ENCODE data around the gene KRTAP10-12. TPM values are rescaled to one million over a fixed set of nuclear protein-coding genes. Genes with fewer than 3 reads are reported as not detected.

Gene KRTAP10-12
- total RNA-seq, 1 experiment from 2014 or later: not detected

DNA sequence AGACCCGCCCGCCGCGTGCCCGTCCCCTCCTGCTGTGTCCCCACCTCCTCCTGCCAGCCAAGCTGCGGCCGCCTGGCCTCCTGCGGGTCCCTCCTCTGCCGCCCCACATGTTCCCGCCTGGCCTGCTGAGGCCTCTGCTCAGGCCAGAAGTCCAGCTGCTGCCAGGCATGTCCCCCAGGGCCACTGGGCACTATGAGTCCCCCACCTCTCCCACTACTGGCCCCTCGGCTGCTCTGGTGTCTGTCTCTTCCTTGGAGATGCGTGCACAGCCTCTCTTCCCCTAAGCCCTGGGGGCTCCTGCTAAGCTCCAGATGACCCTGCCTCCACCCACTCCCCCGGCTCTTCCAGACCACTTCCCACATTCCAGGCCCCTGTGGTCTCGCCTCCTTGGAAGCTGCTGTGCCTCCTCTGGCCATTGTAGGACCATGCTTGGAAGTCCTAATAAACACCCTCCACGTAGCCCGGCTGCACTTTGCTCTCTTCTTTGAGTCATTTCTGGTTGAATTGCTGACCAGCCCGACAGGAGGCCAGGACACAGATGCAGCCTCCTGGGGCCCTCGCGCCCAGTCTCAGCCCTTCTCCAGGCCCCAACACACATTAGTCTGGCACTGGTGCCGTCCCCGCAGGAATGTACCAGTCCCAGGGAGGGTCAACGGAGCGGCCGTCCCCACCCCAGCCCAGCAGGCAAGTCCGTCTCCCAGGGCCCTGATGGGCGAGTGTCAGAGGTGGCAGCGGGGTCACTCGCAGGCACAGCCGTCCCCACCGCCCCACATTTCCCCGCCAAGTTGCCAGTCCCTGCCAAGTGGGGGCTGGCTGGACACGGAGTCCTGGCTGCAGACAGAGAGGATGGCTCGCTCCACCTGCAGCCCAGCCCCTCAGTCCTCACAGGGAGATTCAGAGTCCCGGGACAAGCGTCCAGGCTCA is 1.1 kb downstream of the KRTAP10-12 start:
- Histone ChIP-seq H4K20me1 (ENCODE audit: low read length) (no peaks in the 10 kb centered on the region), H3K9me2 (replicated peaks; ENCODE audit: low read length) (no peaks in the 10 kb centered on the region), H3K4me1 (ENCODE audit: insufficient read depth, low read length) (no peaks in the 10 kb centered on the region), H3K9me3 (ENCODE audit: low read length) (peaks cover 12% of the 10 kb centered on the region), H3K9ac (ENCODE audit: low read length) (no peak overlapping the region), H3K27ac (ENCODE audit: low read length) (no peak overlapping the region), H3K36me3 (ENCODE audit: low read depth, low read length) (no peaks in the 10 kb centered on the region), H2AFZ (ENCODE audit: low read length) (no peak overlapping the region), H3K4me3 (ENCODE audit: low read length) (no peak overlapping the region), H3K4me2 (ENCODE audit: low read length) (no peak overlapping the region), H3K27me3 (ENCODE audit: low read length) (no peaks in the 10 kb centered on the region), H3F3A (ENCODE audit: low read length, unreplicated experiment) (no peaks in the 10 kb centered on the region), H3K79me2 (ENCODE audit: low read length) (no peaks in the 10 kb centered on the region)
- ChIA-PET CTCF (no interaction called here), POLR2A (ENCODE audit: unreplicated experiment) (no interaction called here)
- DNase-seq (no peak), ATAC-seq (no peak)
- intact Hi-C loops (cut with micrococcal nuclease): no loop called here
- TF ChIP-seq EZH2 (IDR thresholded peaks at IDR 0.05; ENCODE audit: low read length, unreplicated experiment) (no peak), EZH2phosphoT487 (IDR thresholded peaks at IDR 0.05; ENCODE audit: borderline replicate concordance, low read length) (no peak)
- TF ChIP-seq, protein P1, sequence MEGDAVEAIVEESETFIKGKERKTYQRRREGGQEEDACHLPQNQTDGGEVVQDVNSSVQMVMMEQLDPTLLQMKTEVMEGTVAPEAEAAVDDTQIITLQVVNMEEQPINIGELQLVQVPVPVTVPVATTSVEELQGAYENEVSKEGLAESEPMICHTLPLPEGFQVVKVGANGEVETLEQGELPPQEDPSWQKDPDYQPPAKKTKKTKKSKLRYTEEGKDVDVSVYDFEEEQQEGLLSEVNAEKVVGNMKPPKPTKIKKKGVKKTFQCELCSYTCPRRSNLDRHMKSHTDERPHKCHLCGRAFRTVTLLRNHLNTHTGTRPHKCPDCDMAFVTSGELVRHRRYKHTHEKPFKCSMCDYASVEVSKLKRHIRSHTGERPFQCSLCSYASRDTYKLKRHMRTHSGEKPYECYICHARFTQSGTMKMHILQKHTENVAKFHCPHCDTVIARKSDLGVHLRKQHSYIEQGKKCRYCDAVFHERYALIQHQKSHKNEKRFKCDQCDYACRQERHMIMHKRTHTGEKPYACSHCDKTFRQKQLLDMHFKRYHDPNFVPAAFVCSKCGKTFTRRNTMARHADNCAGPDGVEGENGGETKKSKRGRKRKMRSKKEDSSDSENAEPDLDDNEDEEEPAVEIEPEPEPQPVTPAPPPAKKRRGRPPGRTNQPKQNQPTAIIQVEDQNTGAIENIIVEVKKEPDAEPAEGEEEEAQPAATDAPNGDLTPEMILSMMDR (conservative IDR thresholded peaks at IDR 0.05; ENCODE audit: low read depth, low read length): no peak
- BruUV-seq (replicated peaks): no TSS peak

GRCh38 chr21:44699502-44700001 is 2.6 kb downstream of the KRTAP10-12 start:
- H3F3A ChIP-seq (ENCODE audit: low read length, unreplicated experiment): no peaks in the 10 kb centered on the region
- H3K9me2 ChIP-seq (replicated peaks; ENCODE audit: low read length): no peaks in the 10 kb centered on the region
- no peak overlapping the region for H3K9ac ChIP-seq (ENCODE audit: low read length)
- H3K4me3 ChIP-seq (ENCODE audit: low read length): no peak overlapping the region
- H3K79me2 ChIP-seq (ENCODE audit: low read length): no peaks in the 10 kb centered on the region
- no peak for TF ChIP-seq EZH2 (IDR thresholded peaks at IDR 0.05; ENCODE audit: low read length, unreplicated experiment)
- TF ChIP-seq EZH2phosphoT487 (IDR thresholded peaks at IDR 0.05; ENCODE audit: borderline replicate concordance, low read length): no peak
- TF ChIP-seq, protein P1 (conservative IDR thresholded peaks at IDR 0.05; ENCODE audit: low read depth, low read length): no peak
- no peak overlapping the region for H3K27ac ChIP-seq (ENCODE audit: low read length)
- no peaks in the 10 kb centered on the region for H3K4me1 ChIP-seq (ENCODE audit: insufficient read depth, low read length)
- ATAC-seq (no peak), DNase-seq (no peak)
- intact Hi-C loops (cut with micrococcal nuclease): no loop called here
- CTCF ChIA-PET: no interaction called here
- no peaks in the 10 kb centered on the region for H3K9me3 ChIP-seq (ENCODE audit: low read length)
- H2AFZ ChIP-seq (ENCODE audit: low read length): no peak overlapping the region
- no TSS peak for BruUV-seq (replicated peaks)
- H3K27me3 ChIP-seq (ENCODE audit: low read length): no peaks in the 10 kb centered on the region
- H3K36me3 ChIP-seq (ENCODE audit: low read depth, low read length): no peaks in the 10 kb centered on the region
- POLR2A ChIA-PET (ENCODE audit: unreplicated experiment): no interaction called here
- H3K4me2 ChIP-seq (ENCODE audit: low read length): no peak overlapping the region
- no peaks in the 10 kb centered on the region for H4K20me1 ChIP-seq (ENCODE audit: low read length)
